ENCODE results near the gene RHOJ.

DNA sequence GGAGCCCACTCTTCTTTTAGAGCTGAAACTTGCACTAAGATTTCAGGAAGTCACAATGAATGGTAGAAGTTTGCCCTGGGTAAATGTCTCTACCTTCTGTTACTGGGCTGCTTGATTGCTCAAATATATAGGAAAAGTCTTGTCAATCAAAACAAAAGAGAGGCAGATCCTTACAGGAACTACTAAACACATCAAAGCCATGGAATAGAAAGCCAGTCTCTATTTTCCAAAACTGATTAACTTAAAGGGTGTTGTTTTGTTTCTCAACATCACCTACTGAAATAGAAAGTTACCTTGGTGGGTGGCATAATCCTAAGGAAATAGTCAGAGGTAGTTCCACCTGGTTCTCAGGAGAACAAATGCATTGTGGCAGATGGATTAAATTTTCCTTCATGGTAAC, 114.6 kb downstream of the RHOJ start, which contains the start of gene GPHB5:
- TF ChIP-seq, protein P1, sequence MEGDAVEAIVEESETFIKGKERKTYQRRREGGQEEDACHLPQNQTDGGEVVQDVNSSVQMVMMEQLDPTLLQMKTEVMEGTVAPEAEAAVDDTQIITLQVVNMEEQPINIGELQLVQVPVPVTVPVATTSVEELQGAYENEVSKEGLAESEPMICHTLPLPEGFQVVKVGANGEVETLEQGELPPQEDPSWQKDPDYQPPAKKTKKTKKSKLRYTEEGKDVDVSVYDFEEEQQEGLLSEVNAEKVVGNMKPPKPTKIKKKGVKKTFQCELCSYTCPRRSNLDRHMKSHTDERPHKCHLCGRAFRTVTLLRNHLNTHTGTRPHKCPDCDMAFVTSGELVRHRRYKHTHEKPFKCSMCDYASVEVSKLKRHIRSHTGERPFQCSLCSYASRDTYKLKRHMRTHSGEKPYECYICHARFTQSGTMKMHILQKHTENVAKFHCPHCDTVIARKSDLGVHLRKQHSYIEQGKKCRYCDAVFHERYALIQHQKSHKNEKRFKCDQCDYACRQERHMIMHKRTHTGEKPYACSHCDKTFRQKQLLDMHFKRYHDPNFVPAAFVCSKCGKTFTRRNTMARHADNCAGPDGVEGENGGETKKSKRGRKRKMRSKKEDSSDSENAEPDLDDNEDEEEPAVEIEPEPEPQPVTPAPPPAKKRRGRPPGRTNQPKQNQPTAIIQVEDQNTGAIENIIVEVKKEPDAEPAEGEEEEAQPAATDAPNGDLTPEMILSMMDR (IDR thresholded peaks at IDR 0.05; ENCODE audit: low read depth, low read length, poor library complexity, severe bottlenecking) = no peak
- no peak for TF ChIP-seq EZH2phosphoT487 (IDR thresholded peaks at IDR 0.05; ENCODE audit: borderline replicate concordance, low read length)

Data from DOHH2 (cell line).